AG04449 (cell line): ENCODE data around the gene MEIOB.

Experiments used
- CTCF ChIA-PET: fragments of 350-600 bp; formaldehyde crosslinking; extraction: SDS; loops from one replicate; lab custom pipeline; 2021; ENCODE audit warnings: antibody characterized with exemption; lab: Yijun Ruan, JAX
- POLR2A ChIA-PET: fragments of 400-600, 350-600 bp; formaldehyde crosslinking; extraction: SDS; loops from one replicate; lab custom pipeline; 2020; ENCODE audit warnings: antibody characterized with exemption, inconsistent platforms; lab: Yijun Ruan, JAX
- DNase-seq: peaks from one replicate; pipeline ENCODE4 v3.0.0-alpha.2; 2010; ENCODE audit warnings: low read depth, low spot score
- H3K4me3 ChIP-seq: 2 replicates; pipeline ENCODE4 v1.5.1; 2011; ENCODE audit warnings: low read depth, mild to moderate bottlenecking, control low read depth, low read length
- TF ChIP-seq, protein P1 (sequence below): IDR thresholded peaks from one replicate; pipeline ENCODE4 v1.5.1; 2011; ENCODE audit warnings: mild to moderate bottlenecking, moderate library complexity, low read length, control low read depth, inconsistent platforms; ENCODE audit not compliant: insufficient read depth; ENCODE audit errors: missing control alignments

Gene MEIOB

GRCh38 chr16:1816396-1817275 lies 55.3 kb downstream of the MEIOB start:
- TF ChIP-seq, protein P1, sequence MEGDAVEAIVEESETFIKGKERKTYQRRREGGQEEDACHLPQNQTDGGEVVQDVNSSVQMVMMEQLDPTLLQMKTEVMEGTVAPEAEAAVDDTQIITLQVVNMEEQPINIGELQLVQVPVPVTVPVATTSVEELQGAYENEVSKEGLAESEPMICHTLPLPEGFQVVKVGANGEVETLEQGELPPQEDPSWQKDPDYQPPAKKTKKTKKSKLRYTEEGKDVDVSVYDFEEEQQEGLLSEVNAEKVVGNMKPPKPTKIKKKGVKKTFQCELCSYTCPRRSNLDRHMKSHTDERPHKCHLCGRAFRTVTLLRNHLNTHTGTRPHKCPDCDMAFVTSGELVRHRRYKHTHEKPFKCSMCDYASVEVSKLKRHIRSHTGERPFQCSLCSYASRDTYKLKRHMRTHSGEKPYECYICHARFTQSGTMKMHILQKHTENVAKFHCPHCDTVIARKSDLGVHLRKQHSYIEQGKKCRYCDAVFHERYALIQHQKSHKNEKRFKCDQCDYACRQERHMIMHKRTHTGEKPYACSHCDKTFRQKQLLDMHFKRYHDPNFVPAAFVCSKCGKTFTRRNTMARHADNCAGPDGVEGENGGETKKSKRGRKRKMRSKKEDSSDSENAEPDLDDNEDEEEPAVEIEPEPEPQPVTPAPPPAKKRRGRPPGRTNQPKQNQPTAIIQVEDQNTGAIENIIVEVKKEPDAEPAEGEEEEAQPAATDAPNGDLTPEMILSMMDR = no peak
- POLR2A ChIA-PET = no interaction called here
- DNase-seq = no peak
- CTCF ChIA-PET = no interaction called here
- H3K4me3 ChIP-seq = no peak overlapping the region

GRCh38 chr16:1815461-1815860 lies 56.5 kb downstream of the MEIOB start:
- no peak for DNase-seq
- ChIA-PET POLR2A (no interaction called here), CTCF (no interaction called here)
- no peak overlapping the region for H3K4me3 ChIP-seq
- TF ChIP-seq, protein P1 = no peak

DNA sequence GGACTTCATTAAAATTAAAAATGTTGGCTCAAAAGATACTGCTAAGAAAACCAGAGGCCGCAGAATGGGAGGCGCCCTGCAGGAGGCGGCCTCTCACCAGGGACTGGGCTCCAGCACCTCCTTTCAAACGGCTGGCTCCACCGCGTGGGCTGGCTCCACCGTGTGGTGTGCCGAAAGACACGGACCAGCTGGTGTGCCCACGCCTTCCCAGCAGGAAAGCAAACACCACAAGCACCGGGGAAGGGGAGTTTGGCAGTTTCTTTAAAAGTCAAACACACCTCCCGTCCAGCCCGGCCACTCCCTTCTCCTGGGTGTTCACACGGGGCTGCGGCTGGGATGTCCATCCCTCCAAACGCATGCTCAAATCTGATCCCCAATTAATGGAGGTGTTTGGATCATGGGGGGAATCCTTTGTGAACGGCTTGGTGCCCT lies 59.2 kb downstream of the MEIOB start:
- POLR2A ChIA-PET = no interaction called here
- CTCF ChIA-PET = interaction anchor here (0.8 to 2.3 kb wide), 4 partner anchors 17 to 117 kb away, joined by 3 to 10 read pairs (median 4); partner anchors contain the start of genes NUBP2 and SPSB3
- DNase-seq = no peak
- TF ChIP-seq, protein P1 = peak; percentile 44
- no peak overlapping the region for H3K4me3 ChIP-seq

GRCh38 chr16:1810536-1810935 lies 61.4 kb downstream of the MEIOB start:
- no peak for DNase-seq
- CTCF ChIA-PET = interaction anchor here (0.6 to 1.2 kb wide), 4 partner anchors 10 to 118 kb away, joined by 3 read pairs; no protein-coding TSS in a partner anchor
- TF ChIP-seq, protein P1 = no peak
- H3K4me3 ChIP-seq = no peak overlapping the region
- POLR2A ChIA-PET = no interaction called here

GRCh38 chr16:1810106-1810505 lies 61.9 kb downstream of the MEIOB start:
- POLR2A ChIA-PET = no interaction called here
- H3K4me3 ChIP-seq = no peak overlapping the region
- CTCF ChIA-PET = interaction anchor here (0.8 kb wide), 1 partner anchor 119 kb away, joined by 3 read pairs; no protein-coding TSS in a partner anchor
- TF ChIP-seq, protein P1 = no peak
- no peak for DNase-seq

DNA sequence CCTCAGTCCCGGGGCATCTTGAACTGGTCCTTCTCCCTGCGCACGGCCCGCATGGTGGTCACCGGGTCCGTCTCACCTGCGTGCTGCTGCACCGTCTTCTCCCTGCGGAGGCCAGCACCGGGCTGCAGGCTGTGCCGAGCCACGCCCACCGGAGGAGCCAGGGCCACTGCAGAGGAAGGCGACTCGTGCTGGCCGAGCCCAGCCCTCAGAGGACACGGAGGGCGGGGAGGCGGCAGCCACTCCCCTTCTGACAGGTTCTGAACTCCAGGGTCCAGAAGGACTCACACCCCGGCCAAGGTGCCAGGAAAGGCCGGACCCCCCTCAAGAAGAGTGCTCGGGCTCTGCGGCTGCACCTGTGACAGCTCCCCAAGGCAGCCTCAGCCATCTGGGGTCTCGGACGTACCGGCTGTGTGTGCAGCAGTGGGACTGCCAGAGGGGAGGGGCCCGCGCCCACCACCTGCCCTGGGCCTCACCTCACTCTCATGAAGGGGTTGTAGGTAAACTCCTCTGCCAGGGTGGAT lies 62.6 kb downstream of the MEIOB start:
- ChIA-PET CTCF (no interaction called here), POLR2A (no interaction called here)
- no peak overlapping the region for H3K4me3 ChIP-seq
- TF ChIP-seq, protein P1 = no peak
- no peak for DNase-seq
